C4-2B (cell line): ENCODE measurements around the gene LUM.

Experiments used
- ZFX ChIP-seq: fragments of 450-650 bp; IDR thresholded peaks from 2 replicates; pipeline ENCODE4 v1.6.1; 2017
- TF ChIP-seq, protein P1 (sequence below): fragments of 450-650 bp; conservative IDR thresholded peaks from 2 replicates; pipeline ENCODE4 v1.5.1; 2017; ENCODE audit warnings: mild to moderate bottlenecking

DNA sequence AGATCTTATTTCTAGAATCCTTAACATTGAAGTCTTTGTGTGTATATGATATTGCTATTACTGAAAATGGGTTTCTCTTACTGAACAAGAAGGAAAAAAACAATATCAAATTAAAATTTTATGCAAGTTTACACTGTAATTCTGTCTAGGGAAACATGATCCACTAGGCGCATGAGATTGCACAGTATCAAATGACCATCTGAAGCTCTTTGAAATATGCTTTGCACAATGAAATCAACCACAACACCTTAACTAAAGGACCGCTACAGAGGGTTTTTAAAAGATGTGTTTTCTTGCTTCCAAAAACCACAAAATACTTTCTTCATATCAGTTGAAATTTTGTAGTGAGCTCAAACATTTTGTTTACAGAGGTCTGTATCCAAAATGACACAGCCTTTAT, 38.4 kb downstream of the LUM start:
- TF ChIP-seq, protein P1, sequence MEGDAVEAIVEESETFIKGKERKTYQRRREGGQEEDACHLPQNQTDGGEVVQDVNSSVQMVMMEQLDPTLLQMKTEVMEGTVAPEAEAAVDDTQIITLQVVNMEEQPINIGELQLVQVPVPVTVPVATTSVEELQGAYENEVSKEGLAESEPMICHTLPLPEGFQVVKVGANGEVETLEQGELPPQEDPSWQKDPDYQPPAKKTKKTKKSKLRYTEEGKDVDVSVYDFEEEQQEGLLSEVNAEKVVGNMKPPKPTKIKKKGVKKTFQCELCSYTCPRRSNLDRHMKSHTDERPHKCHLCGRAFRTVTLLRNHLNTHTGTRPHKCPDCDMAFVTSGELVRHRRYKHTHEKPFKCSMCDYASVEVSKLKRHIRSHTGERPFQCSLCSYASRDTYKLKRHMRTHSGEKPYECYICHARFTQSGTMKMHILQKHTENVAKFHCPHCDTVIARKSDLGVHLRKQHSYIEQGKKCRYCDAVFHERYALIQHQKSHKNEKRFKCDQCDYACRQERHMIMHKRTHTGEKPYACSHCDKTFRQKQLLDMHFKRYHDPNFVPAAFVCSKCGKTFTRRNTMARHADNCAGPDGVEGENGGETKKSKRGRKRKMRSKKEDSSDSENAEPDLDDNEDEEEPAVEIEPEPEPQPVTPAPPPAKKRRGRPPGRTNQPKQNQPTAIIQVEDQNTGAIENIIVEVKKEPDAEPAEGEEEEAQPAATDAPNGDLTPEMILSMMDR, result no peak
- no peak for TF ChIP-seq ZFX
